OCI-LY1 (cell line): ENCODE measurements around the gene NRCAM.

ENCODE experiments used
- H2AFZ ChIP-seq: fragments of 200-600 bp; sonication (generic), shearing (Covaris generic); 2 replicates; pipeline ENCODE4 v1.6.0; 2014; ENCODE audit warnings: antibody characterized with exemption, mild to moderate bottlenecking, low read length
- H3F3A ChIP-seq: fragments of 200-600 bp; sonication (generic), shearing (Covaris generic); 2 replicates; pipeline ENCODE4 v1.6.0; 2014; ENCODE audit warnings: mild to moderate bottlenecking, antibody characterized with exemption, low read length, moderate library complexity; ENCODE audit not compliant: insufficient read depth
- H3K27ac ChIP-seq: fragments of 200-600 bp; sonication (generic); 2 replicates; pipeline ENCODE4 v1.5.1; 2014; ENCODE audit warnings: low read length, mixed run types, mild to moderate bottlenecking, low read depth; ENCODE audit not compliant: poor library complexity, severe bottlenecking
- H3K27me3 ChIP-seq: fragments of 200-600 bp; sonication (generic); 2 replicates; pipeline ENCODE4 v1.6.0; 2014; ENCODE audit warnings: antibody characterized with exemption, mild to moderate bottlenecking, low read length, moderate library complexity; ENCODE audit not compliant: insufficient read depth
- H3K36me3 ChIP-seq: fragments of 200-600 bp; sonication (generic); 2 replicates; pipeline ENCODE4 v1.6.1; 2014; ENCODE audit warnings: mild to moderate bottlenecking, antibody characterized with exemption, low read length, moderate library complexity, mixed read lengths; ENCODE audit not compliant: insufficient read depth
- H3K4me1 ChIP-seq: fragments of 200-600 bp; sonication (generic); 2 replicates; pipeline ENCODE4 v1.5.1; 2014; ENCODE audit warnings: mild to moderate bottlenecking, low read length, moderate library complexity; ENCODE audit not compliant: insufficient read depth, severe bottlenecking
- H3K4me2 ChIP-seq: fragments of 200-600 bp; sonication (generic), shearing (Covaris generic); 2 replicates; pipeline ENCODE4 v1.6.1; 2014; ENCODE audit warnings: low read length
- H3K4me3 ChIP-seq: fragments of 200-600 bp; sonication (generic); 2 replicates; pipeline ENCODE4 v1.5.1; 2014; ENCODE audit warnings: low read length, low read depth, mild to moderate bottlenecking, mixed read lengths; ENCODE audit not compliant: poor library complexity, severe bottlenecking
- H3K79me2 ChIP-seq: fragments of 200-600 bp; shearing (Covaris generic); 2 replicates; pipeline ENCODE4 v1.6.1; 2016; ENCODE audit warnings: mixed run types, low read length, mixed read lengths; ENCODE audit not compliant: insufficient read depth
- H3K9ac ChIP-seq: fragments of 200-600 bp; sonication (generic), shearing (Covaris generic); 2 replicates; pipeline ENCODE4 v1.6.1; 2014; ENCODE audit warnings: mild to moderate bottlenecking, low read length, mixed read lengths
- H3K9me2 ChIP-seq: fragments of 200-600 bp; sonication (generic), shearing (Covaris generic); 2 replicates; pipeline ENCODE4 v1.6.1; 2014; ENCODE audit warnings: low read depth, mild to moderate bottlenecking, low read length, mixed read lengths
- H3K9me3 ChIP-seq: fragments of 200-600 bp; shearing (Covaris generic); 2 replicates; pipeline ENCODE4 v1.6.1; 2014; ENCODE audit warnings: low read length, mixed read lengths
- H4K20me1 ChIP-seq: fragments of 200-600 bp; sonication (generic), shearing (Covaris generic); 2 replicates; pipeline ENCODE4 v1.6.0; 2016; ENCODE audit warnings: mild to moderate bottlenecking, low read length; ENCODE audit not compliant: insufficient read depth
- EZH2 ChIP-seq: fragments of 200-600 bp; sonication (generic), shearing (Covaris generic); IDR thresholded peaks from 2 replicates; pipeline ENCODE4 v1.8.0; 2017; ENCODE audit warnings: borderline replicate concordance, mixed run types, mild to moderate bottlenecking, antibody characterized with exemption, low read length, moderate library complexity, mixed read lengths
- TF ChIP-seq, protein P1 (sequence below): fragments of 200-600 bp; sonication (generic), shearing (Covaris generic); IDR thresholded peaks from 2 replicates; pipeline ENCODE4 v1.5.1; 2017; ENCODE audit warnings: mild to moderate bottlenecking, antibody characterized with exemption, low read length, moderate library complexity, mixed read lengths

The NRCAM gene

DNA sequence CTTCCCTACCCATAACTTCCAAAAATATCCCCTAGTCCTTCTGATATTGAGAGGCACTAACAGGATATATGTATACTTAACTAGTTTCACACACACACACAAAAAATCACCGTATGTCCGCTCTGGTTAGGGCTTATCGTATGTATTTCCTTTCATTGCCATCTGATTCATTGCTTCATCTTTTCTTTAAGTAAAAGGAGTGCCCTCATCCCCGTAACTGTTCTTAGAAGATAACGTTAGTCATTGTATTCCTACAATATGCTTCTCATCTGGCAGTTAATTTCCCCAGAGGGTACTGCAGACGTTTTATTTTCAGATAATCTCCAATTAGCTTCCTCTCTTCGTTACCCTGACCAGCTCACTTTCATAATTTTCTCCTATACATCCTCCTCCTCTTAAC, 37.3 kb downstream of the NRCAM start:
- TF ChIP-seq, protein P1, sequence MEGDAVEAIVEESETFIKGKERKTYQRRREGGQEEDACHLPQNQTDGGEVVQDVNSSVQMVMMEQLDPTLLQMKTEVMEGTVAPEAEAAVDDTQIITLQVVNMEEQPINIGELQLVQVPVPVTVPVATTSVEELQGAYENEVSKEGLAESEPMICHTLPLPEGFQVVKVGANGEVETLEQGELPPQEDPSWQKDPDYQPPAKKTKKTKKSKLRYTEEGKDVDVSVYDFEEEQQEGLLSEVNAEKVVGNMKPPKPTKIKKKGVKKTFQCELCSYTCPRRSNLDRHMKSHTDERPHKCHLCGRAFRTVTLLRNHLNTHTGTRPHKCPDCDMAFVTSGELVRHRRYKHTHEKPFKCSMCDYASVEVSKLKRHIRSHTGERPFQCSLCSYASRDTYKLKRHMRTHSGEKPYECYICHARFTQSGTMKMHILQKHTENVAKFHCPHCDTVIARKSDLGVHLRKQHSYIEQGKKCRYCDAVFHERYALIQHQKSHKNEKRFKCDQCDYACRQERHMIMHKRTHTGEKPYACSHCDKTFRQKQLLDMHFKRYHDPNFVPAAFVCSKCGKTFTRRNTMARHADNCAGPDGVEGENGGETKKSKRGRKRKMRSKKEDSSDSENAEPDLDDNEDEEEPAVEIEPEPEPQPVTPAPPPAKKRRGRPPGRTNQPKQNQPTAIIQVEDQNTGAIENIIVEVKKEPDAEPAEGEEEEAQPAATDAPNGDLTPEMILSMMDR, result no peak
- TF ChIP-seq EZH2, result no peak
- Histone ChIP-seq H4K20me1 (no peaks in the 10 kb centered on the region), H3K4me1 (peaks cover 25% of the 10 kb centered on the region), H3K9me3 (no peaks in the 10 kb centered on the region), H3K36me3 (no peaks in the 10 kb centered on the region), H3K4me2 (no peak overlapping the region), H2AFZ (no peak overlapping the region), H3K27me3 (no peaks in the 10 kb centered on the region), H3K9ac (no peak overlapping the region), H3F3A (no peaks in the 10 kb centered on the region), H3K27ac (no peak overlapping the region), H3K4me3 (no peak overlapping the region), H3K79me2 (no peaks in the 10 kb centered on the region), H3K9me2 (no peaks in the 10 kb centered on the region)

DNA sequence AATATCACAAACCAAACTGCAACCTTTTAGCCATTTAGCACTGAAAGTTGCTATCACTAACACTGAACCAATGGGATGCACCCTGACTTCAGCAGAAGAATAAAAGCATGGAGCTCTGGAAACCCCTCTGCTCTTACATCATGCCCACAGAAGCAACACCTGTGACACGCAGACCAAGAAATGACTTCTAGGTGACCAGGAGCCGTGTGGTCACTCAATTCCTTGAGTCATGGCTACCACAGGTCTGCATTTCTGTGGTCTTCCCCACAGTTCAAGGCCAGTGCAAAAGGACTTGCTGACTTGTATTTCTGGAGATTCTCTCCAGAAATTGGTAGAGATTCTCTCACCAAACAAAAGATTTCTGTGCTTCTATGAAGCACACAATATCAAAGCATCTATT, 38.3 kb downstream of the NRCAM start:
- Histone ChIP-seq H3K79me2 (no peaks in the 10 kb centered on the region), H3K9ac (no peak overlapping the region), H3K4me2 (no peak overlapping the region), H3K4me1 (peaks cover 25% of the 10 kb centered on the region), H3K4me3 (no peak overlapping the region), H3K36me3 (no peaks in the 10 kb centered on the region), H3K27ac (no peak overlapping the region), H4K20me1 (no peaks in the 10 kb centered on the region), H3F3A (no peaks in the 10 kb centered on the region), H3K27me3 (no peaks in the 10 kb centered on the region), H2AFZ (no peak overlapping the region), H3K9me2 (no peaks in the 10 kb centered on the region), H3K9me3 (no peaks in the 10 kb centered on the region)
- no peak for TF ChIP-seq EZH2
- TF ChIP-seq, protein P1, result no peak

DNA sequence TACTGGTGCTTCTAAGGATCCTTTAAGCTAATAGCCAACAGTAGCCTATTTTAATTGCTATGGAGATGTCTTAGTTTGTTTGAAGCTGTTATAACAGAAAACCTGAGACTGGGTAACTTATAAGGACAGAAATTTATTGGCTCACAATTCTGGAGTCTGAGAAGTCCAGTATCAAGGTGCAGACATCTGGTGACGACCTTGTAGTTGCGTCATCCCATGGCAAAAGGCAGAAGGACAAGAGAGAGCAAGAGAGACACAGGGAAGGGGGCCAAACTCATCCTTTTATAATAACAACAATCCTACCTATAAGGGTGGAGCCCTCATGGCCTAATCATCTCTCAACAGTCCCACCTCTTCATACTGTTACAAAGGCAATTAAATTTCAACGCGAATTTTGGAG, 39.1 kb downstream of the NRCAM start:
- Histone ChIP-seq H3F3A (no peaks in the 10 kb centered on the region), H3K79me2 (no peaks in the 10 kb centered on the region), H3K9ac (no peak overlapping the region), H3K9me2 (no peaks in the 10 kb centered on the region), H3K4me1 (peaks cover 25% of the 10 kb centered on the region), H3K27ac (no peak overlapping the region), H3K9me3 (no peaks in the 10 kb centered on the region), H2AFZ (no peak overlapping the region), H3K4me2 (no peak overlapping the region), H4K20me1 (no peaks in the 10 kb centered on the region), H3K27me3 (no peaks in the 10 kb centered on the region), H3K36me3 (no peaks in the 10 kb centered on the region), H3K4me3 (no peak overlapping the region)
- TF ChIP-seq EZH2, result no peak
- TF ChIP-seq, protein P1, result no peak
